MM.1S (cell line): Measurements from ENCODE around the gene LIN7A.

Experiments used
- CTCF ChIP-seq: fragments of 300-600 bp; sonication (generic); IDR thresholded peaks from 2 replicates; pipeline ENCODE4 v1.5.1; 2016; ENCODE audit warnings: antibody characterized with exemption, low read length, mixed read lengths
- EZH2 ChIP-seq: fragments of 300-600 bp; sonication (generic); optimal IDR thresholded peaks from 2 replicates; pipeline ENCODE3; 2017; ENCODE audit warnings: low read depth, mild to moderate bottlenecking, antibody characterized with exemption, low read length, mixed read lengths
- EZH2phosphoT487 ChIP-seq: fragments of 300-600 bp; sonication (generic); IDR thresholded peaks from 2 replicates; pipeline ENCODE4 v1.6.1; 2018; ENCODE audit warnings: antibody characterized with exemption, low read length

- no peak for TF ChIP-seq EZH2
- TF ChIP-seq CTCF, result no peak
- no peak for TF ChIP-seq EZH2phosphoT487
Measured at GRCh38 chr12:80830533-80831088, 107.1 kb downstream of the LIN7A start.
